ENCODE data around the gene YES1.

The YES1 gene

GRCh38 chr18:681985-682384 lies 130.1 kb downstream of the YES1 start:
- no peak for DNase-seq

GRCh38 chr18:680392-680791 lies 131.7 kb downstream of the YES1 start:
- no peak for DNase-seq

- DNase-seq, result no peak
Measured at GRCh38 chr18:679516-679915, 132.5 kb downstream of the YES1 start.

- no peak for DNase-seq
Measured at GRCh38 chr18:678482-679182, 133.4 kb downstream of the YES1 start.

- no peak for DNase-seq
Measured at GRCh38 chr18:677951-678381, 134.1 kb downstream of the YES1 start.

- DNase-seq, result no peak
Measured at GRCh38 chr18:677145-677544, 134.9 kb downstream of the YES1 start.

- no peak for DNase-seq
Measured at GRCh38 chr18:676736-677135, 135.3 kb downstream of the YES1 start.

- DNase-seq, result no peak
Measured at GRCh38 chr18:676069-676468, 136.0 kb downstream of the YES1 start.

GRCh38 chr18:675307-675706 lies 136.7 kb downstream of the YES1 start:
- DNase-seq, result no peak

GRCh38 chr18:673769-674168 lies 138.3 kb downstream of the YES1 start:
- no peak for DNase-seq

GRCh38 chr18:673317-673716 lies 138.7 kb downstream of the YES1 start:
- no peak for DNase-seq

Data from NCI-H1105 treated with DMSO at 0.1 percent for 48 hours (cell line).